T47D (cell line): ENCODE measurements around the gene TWIST2.

Experiments used
- DNase-seq, 2 experiments: peaks; one replicate each; pipeline versions ENCODE4 v3.0.0 to v3.0.0-alpha.2; 2011 to 2012; ENCODE audit warnings: low read depth in 1 of 2, low spot score in 1 of 2
- JUND ChIP-seq: IDR thresholded peaks from 2 replicates; pipeline ENCODE4 v1.6.1; 2012; ENCODE audit warnings: low read depth
- in situ Hi-C: cut with HindIII; loops from 2 replicates; pipeline ENCODE4 v1.10.0; 2016; ENCODE audit warnings: low sequenced_read_pairs, low pct_unique_long_range_greater_than_20kb

The TWIST2 gene

GRCh38 chr2:238946318-238947242 lies 98.7 kb downstream of the TWIST2 start:
- in situ Hi-C loops, result no loop called here
- DNase-seq, result no peak
- no peak for TF ChIP-seq JUND

DNA sequence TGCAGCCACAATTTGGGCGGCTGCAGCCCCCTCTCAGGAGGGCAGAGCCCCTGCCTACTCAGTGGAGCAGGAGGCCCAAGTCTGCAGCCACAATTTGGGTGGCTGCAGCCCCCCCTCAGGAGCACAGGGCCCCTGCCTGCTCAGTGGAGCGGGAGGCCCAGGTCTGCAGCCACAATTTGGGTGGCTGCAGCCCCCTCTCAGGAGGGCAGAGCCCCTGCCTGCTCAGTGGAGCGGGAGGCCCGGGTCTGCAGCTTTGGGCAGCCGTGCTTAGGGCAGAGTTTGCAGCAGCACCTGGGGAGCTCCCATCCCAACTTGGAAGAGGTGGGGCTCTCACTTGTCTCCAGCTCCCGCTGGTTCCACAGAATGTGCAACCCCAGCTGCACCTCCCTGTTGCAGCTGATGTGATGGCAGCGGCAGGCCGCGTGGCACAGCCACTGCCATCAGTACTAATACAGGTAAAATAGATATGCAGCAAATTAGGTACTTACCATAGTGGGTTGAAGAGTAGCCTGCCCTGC lies 99.4 kb downstream of the TWIST2 start:
- no peak for DNase-seq
- in situ Hi-C loops, result no loop called here
- TF ChIP-seq JUND, result no peak

- no peak for DNase-seq
- in situ Hi-C loops, result no loop called here
- no peak for TF ChIP-seq JUND
Observed at GRCh38 chr2:238947920-238948710, 100.2 kb downstream of the TWIST2 start.

- no peak for TF ChIP-seq JUND
- in situ Hi-C loops, result no loop called here
- no peak for DNase-seq
Observed at GRCh38 chr2:238948765-238949641, 101.1 kb downstream of the TWIST2 start.

DNA sequence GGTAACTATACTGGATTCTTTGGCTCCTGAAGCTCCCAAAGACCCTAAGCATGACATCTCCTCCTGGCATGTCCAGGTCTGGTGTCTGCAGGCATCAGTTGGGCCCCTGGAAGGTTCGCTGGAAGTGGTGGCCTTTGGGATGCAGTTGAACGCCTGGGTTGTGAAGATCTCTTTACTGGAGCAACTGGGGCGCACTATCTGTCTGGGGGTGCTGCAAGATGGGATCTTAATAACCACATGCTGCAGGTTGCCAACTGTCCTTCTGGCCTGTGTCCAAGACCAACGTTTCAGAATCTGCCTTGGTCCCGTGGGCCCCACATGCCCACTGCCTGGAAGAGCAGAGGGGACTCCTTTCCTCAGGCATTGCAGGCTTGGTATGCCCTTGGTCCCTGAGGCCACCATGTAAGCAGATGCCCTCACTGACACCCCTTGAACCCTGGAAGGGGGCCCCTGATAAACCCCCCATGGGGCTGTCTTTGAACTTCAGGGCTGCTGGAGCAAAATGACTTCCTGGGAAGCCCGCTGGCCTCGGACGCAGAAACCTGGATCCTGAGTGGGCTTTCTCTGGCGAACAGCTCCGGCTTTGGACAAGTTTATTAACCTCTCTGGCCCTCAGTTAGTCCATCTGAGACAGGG lies 101.9 kb downstream of the TWIST2 start:
- TF ChIP-seq JUND, result no peak
- no peak for DNase-seq
- in situ Hi-C loops, result no loop called here

DNA sequence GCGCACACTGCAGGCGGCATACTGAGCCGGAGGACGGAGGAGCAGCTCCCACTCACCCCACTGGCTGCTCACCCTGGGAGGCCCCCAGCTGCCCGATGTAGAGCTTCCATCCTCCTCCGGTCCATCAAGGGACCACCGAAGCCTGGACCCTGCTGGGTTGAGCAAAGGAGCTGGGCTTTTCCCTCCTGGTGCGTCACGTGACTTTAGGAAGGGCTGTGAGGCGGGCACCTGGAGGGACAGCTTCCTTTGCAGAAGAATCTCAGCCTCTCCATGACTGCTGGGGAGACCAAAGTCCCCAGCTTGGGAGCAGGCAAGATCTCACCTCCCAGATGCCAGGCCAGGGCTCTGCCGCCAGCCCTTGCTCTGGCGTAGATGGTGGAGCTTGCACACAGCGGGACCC lies 102.7 kb downstream of the TWIST2 start:
- no peak for DNase-seq
- in situ Hi-C loops, result no loop called here
- TF ChIP-seq JUND, result no peak

- DNase-seq, result no peak
- in situ Hi-C loops, result no loop called here
- no peak for TF ChIP-seq JUND
Observed at GRCh38 chr2:238952261-238952919, 104.5 kb downstream of the TWIST2 start.

- no peak for TF ChIP-seq JUND
- in situ Hi-C loops, result no loop called here
- no peak for DNase-seq
Observed at GRCh38 chr2:238954841-238955591, 107.1 kb downstream of the TWIST2 start.

- in situ Hi-C loops, result no loop called here
- DNase-seq, result no peak
- TF ChIP-seq JUND, result no peak
Observed at GRCh38 chr2:238955648-238956531, 108.0 kb downstream of the TWIST2 start.

DNA sequence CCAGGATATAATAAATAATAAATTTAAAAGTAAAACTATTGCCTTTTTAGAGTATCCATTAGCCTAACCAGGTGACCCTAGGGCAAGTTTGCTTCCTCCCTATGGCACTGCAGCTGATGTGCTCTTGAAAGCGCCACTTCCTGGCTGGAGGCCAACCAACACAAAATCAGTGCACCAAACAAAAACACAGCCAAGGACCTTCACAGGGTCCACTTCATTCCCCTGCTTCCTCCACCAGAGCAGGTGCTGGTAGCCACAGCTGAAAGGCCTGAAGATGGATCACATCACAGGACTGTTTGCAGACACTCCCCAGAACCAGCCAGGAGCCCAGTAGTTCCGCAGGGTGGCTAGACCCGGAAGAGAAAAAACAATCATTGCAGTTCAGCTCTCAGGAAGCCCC lies 108.8 kb downstream of the TWIST2 start:
- no peak for TF ChIP-seq JUND
- in situ Hi-C loops, result no loop called here
- no peak for DNase-seq
